GM21515 (cell line): Measurements from ENCODE around the gene SEC11C.

Experiments used
- ATAC-seq: cut with Tn5 transposase; IDR thresholded peaks from one replicate; pipeline ENCODE4 v1.9.1; 2021; ENCODE audit not compliant: unreplicated experiment

Gene SEC11C

DNA sequence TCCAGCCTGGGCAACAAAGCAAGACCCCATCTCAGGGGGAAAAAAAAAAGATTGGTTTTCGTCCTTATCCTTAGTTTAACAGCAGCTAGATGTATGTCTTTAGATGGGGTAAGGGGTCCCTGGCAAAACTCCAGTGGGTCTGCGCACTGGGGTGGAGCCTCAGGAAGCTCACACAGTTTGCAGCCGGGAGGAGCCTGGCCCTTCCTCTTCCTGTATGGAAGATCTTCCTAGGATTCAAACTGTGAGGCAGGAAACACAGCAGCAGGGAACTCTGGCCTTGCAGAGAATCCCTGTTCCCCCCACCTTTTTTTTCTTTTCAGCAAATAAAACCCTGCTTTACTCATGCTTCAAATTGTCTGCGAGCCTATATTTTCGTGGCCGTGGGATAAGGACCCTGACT is 67.8 kb downstream of the SEC11C start:
- ATAC-seq, result no peak
